GM18909 (cell line): Measurements from ENCODE around the gene C10orf95.
"Not testable (repeated sequence)": the region's sequence is repeated elsewhere in the genome, so short reads cannot be mapped to it uniquely, and the experiment has no call there.

Experiments
- ATAC-seq: cut with Tn5 transposase; IDR thresholded peaks from one replicate; pipeline ENCODE4 v1.9.1; 2021; ENCODE audit warnings: mild to moderate bottlenecking; ENCODE audit not compliant: unreplicated experiment, poor library complexity

C10orf95 gene

GRCh38 chr10:102467318-102467717 lies 16.0 kb upstream of the C10orf95 start:
- no peak for ATAC-seq

- no peak for ATAC-seq
These were observed 14.1 kb upstream of the C10orf95 start for GRCh38 chr10:102465466-102465865.

GRCh38 chr10:102463983-102464382 lies 12.6 kb upstream of the C10orf95 start:
- no peak for ATAC-seq

GRCh38 chr10:102462512-102463054 lies 11.2 kb upstream of the C10orf95 start:
- ATAC-seq = no peak

- ATAC-seq = peak; percentile 88
These were observed 10.1 kb upstream of the C10orf95 start for GRCh38 chr10:102461187-102462054.

GRCh38 chr10:102460836-102461186 lies 9.5 kb upstream of the C10orf95 start:
- peak; percentile 40 for ATAC-seq

- ATAC-seq = no peak
These were observed 7.3 kb upstream of the C10orf95 start for GRCh38 chr10:102458656-102459055.

GRCh38 chr10:102457591-102458150 lies 6.3 kb upstream of the C10orf95 start:
- ATAC-seq = no peak

- no peak for ATAC-seq
These were observed 4.6 kb upstream of the C10orf95 start for GRCh38 chr10:102455893-102456471.

GRCh38 chr10:102454662-102455487 lies 3.5 kb upstream of the C10orf95 start:
- ATAC-seq = not testable (repeated sequence)

GRCh38 chr10:102453502-102453901 lies 2.2 kb upstream of the C10orf95 start:
- ATAC-seq = no peak

- ATAC-seq = no peak
These were observed 1.5 kb upstream of the C10orf95 start for GRCh38 chr10:102452672-102453340.

GRCh38 chr10:102450374-102451104 lies 804 bp downstream of the C10orf95 start:
- peak; percentile 78 for ATAC-seq

- ATAC-seq = peak; percentile 9
These were observed 1.3 kb downstream of the C10orf95 start for GRCh38 chr10:102450124-102450373.

- peak; percentile 42 for ATAC-seq
These were observed 1.8 kb downstream of the C10orf95 start for GRCh38 chr10:102449321-102450123.

GRCh38 chr10:102444851-102445250 lies 6.5 kb downstream of the C10orf95 start:
- ATAC-seq = no peak

GRCh38 chr10:102438374-102438773 lies 13.0 kb downstream of the C10orf95 start:
- ATAC-seq = no peak

GRCh38 chr10:102437515-102437914 lies 13.8 kb downstream of the C10orf95 start:
- ATAC-seq = no peak

GRCh38 chr10:102436312-102436711 lies 15.0 kb downstream of the C10orf95 start:
- ATAC-seq = no peak
